GM12864 (cell line): ENCODE results near the gene REX1BD.
A peak's percentile ranks its signal among the peaks of the same experiment; 100 is the strongest.

Experiments used
- DNase-seq: peaks from one replicate; pipeline ENCODE4 v3.0.0-alpha.2; 2011; ENCODE audit warnings: low read depth
- H3K4me3 ChIP-seq: 2 replicates; pipeline ENCODE4 v1.5.1; 2011; ENCODE audit warnings: mild to moderate bottlenecking, low read depth, low read length, control low read depth
- TF ChIP-seq, protein P1 (sequence below): IDR thresholded peaks from 2 replicates; pipeline ENCODE4 v1.5.1; 2011; ENCODE audit warnings: low read depth, mild to moderate bottlenecking, moderate library complexity, low read length, control low read depth, inconsistent platforms; ENCODE audit errors: missing control alignments

Gene REX1BD

DNA sequence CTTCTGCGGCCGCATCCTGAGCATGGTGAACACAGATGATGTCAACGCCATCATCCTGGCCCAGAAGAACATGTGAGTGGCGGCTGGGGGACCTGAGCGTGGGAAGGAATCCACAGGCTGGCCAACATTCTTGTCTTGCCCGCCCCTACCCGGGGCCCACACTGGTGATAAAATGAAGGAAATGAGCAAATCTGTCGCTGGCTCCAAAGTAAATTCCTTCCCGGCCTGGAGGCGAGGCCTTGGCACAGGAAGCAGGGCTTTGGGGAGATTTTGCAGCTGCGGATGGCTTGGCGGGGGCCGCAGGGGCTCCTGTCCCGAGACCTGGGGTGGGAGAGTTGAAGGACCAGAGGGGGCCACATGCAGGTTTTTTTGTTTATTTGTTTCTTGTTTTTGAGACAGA, 26.5 kb upstream of the REX1BD start:
- DNase-seq, result no peak
- no peak overlapping the region for H3K4me3 ChIP-seq
- TF ChIP-seq, protein P1, sequence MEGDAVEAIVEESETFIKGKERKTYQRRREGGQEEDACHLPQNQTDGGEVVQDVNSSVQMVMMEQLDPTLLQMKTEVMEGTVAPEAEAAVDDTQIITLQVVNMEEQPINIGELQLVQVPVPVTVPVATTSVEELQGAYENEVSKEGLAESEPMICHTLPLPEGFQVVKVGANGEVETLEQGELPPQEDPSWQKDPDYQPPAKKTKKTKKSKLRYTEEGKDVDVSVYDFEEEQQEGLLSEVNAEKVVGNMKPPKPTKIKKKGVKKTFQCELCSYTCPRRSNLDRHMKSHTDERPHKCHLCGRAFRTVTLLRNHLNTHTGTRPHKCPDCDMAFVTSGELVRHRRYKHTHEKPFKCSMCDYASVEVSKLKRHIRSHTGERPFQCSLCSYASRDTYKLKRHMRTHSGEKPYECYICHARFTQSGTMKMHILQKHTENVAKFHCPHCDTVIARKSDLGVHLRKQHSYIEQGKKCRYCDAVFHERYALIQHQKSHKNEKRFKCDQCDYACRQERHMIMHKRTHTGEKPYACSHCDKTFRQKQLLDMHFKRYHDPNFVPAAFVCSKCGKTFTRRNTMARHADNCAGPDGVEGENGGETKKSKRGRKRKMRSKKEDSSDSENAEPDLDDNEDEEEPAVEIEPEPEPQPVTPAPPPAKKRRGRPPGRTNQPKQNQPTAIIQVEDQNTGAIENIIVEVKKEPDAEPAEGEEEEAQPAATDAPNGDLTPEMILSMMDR, result no peak

DNA sequence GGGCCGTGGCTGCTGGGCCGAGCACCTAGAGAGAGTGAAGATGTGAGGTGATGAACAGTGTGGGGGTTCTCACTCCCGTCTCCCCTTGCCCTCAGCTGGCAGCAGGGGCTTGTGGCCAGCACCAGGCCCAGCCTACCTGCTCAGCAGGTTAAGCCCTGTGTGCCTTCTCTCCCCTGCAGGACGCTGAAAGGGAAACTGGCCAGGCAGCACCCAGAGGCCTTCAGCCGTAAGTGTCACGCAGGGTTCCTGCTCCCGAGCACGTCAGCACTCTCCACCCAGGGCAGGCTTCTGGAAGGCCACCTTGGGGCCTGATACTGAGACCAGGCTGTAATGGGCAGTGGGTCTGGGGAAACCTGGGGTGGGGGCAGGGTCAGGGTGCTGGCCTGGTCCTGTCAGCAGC, 21.6 kb upstream of the REX1BD start:
- H3K4me3 ChIP-seq, result no peak overlapping the region
- DNase-seq, result no peak
- TF ChIP-seq, protein P1, result no peak

DNA sequence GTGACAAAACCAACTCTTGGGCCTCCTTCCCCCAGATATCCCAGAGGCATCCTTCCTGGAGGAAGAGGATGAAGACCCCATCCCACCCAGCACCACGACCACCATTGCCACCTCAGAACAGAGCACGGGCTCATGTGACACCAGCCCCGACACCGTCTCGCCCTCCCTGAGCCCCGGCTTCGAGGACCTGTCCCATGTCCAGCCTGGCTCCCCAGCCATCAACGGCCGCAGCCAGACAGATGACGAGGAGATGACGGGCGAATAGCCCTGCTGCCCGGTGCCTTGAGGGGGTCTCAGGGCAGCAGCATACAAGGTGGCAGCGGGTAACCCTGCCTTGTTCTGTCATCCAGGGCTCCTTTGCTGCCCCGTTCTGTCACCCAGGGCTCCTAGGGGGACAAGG, 20.2 kb upstream of the REX1BD start:
- TF ChIP-seq, protein P1, result no peak
- no peak for DNase-seq
- H3K4me3 ChIP-seq, result no peak overlapping the region

DNA sequence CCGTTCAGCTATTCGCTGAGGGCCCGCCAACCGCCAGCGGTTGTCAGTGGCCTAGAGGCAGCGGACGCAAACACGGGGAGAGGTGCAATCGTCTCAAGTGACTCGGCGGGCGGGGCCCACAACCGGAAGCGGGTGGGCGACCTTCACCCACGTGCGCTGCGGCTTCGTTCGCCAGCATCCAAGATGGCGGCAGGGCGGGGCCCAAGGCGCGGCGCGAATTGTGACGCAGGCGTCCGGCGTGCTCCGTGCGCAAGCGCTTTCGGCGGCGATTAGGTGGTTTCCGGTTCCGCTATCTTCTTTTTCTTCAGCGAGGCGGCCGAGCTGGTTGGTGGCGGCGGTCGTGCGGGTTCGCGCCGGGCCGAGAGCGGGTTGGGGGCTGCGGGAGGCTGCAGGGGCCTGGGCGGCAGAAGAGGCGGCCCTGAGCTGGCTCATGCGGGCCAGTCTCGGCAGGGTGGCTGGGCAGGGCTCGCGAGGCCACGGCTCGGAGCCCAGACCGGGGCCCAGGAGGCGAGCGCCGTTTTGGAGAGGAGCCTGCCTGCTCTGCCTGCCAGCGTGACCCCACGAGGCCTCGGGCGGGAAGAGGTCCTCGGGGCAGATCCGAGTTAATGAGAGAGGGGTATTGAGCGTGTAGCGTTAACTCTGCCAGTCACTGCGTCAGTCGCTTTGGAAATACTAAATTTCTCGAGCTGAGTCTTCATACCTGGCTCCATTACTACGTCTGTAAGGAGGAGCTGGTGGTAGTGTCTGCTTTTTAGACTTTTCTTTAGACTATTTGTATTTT, 16.8 kb upstream of the REX1BD start, which contains the start of gene UBA52:
Gene UBA52, plus strand, starts transcription at position 294 of the 781 bp plus-strand sequence. CDS start 1,444 bp downstream, outside the sequence.
- peak; percentile 92 for DNase-seq
- TF ChIP-seq, protein P1, result no peak
- H3K4me3 ChIP-seq, result peak within 1 kb of the TSS; percentile 99

DNA sequence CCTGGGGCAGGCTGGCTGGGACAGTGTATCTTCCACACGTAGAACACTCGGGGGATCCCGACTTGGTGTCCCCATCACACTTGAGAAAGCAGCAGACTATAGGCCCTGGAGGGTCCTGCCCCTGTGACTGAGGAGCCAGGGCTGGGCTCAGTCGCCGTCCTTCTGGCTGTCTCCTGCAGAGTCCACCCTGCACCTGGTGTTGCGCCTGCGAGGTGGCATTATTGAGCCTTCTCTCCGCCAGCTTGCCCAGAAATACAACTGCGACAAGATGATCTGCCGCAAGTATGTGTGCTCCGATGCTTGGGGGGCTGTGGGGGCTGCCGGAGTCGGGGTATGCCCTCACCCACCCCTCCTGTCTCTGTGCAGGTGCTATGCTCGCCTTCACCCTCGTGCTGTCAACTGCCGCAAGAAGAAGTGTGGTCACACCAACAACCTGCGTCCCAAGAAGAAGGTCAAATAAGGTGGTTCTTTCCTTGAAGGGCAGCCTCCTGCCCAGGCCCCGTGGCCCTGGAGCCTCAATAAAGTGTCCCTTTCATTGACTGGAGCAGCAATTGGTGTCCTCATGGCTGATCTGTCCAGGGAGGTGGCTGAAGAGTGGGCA, 13.8 kb upstream of the REX1BD start:
- TF ChIP-seq, protein P1, result no peak
- no peak for DNase-seq
- H3K4me3 ChIP-seq, result no peak overlapping the region

DNA sequence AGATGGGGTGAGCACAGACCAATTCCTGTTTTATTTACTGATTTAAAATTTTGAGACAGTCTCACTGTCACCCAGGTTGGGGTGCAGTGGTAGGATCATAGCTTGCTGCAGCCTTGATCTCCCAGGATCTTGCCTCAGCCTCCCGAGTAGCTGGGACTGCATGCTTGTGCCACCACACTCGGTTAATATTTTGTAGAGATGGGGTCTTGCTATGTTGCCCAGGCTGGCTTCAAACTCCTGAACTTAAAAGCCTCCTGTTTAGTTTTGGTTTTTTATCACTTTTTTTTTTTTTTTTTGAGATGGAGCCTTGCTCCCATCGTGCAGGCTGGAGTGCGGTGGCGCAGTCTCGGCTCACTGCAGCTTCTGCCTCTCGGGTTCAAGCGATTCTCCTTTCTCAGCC, 12.2 kb upstream of the REX1BD start:
- no peak for DNase-seq
- TF ChIP-seq, protein P1, result no peak

More for the DNA sequence above, 12.2 kb upstream of the REX1BD start:
- H3K4me3 ChIP-seq, result no peak overlapping the region
